HG03521 (cell line): Measurements from ENCODE around the gene UNC119B.
"Not testable (repeated sequence)": the region's sequence is repeated elsewhere in the genome, so short reads cannot be mapped to it uniquely, and the experiment has no call there.

Experiments used
- ATAC-seq: cut with Tn5 transposase; IDR thresholded peaks from one replicate; pipeline ENCODE4 v1.9.1; 2021; ENCODE audit warnings: mild to moderate bottlenecking, moderate library complexity; ENCODE audit not compliant: unreplicated experiment

Gene UNC119B

DNA sequence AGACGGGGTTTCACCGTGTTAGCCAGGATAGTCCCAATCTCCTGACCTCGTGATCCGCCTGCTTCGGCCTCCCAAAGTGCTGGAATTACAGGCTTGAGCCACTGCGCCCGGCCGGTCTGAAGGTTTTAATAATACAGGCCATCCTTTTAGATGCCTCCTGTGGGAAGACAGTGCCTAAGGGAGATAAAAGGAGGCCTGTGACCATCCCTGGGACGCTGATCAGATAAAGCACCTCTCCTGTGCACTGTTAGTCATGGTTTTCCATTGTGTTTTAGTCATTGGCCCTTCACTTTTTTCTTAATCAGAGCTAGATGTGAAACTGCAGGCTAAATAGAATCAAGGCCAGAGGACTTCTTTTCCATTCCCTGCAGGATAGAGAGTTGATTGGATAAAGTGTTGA is 7.8 kb downstream of the UNC119B start:
- no peak for ATAC-seq

- ATAC-seq: no peak
These were observed 8.8 kb downstream of the UNC119B start for GRCh38 chr12:120719072-120719471.

DNA sequence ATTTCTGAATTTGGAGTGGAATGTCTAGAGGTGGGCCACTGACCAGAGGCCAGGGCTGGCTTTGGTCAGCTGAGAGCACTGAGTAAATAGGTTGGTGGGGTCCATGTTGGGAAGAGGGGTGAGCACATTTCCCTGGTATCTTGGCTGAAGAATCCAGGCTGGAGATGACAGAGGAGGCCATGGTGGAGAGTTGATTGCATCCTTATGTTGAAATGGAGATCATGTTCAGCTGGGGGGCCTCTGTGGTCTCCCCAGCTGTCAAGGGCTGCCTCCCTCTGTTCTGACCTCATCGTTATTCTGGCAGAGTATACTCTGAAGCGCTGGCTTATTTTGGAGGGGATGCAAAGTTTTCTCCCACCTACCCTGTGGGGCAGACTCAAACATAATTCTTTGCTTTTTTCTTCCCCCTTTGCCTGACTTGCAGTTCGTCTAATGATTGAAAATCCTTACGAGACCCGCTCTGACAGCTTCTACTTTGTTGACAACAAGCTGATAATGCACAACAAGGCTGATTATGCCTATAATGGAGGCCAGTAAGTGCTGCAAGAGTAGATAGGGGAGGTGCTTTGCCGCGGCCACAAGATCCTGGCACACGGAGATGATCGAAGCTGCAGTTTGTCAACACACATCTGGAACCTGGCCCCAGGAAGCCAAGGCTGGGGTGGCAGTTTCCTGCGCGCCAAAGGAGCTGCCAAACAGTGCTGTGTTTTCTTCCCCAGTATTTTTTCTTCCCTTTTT is 9.4 kb downstream of the UNC119B start:
- ATAC-seq: no peak

DNA sequence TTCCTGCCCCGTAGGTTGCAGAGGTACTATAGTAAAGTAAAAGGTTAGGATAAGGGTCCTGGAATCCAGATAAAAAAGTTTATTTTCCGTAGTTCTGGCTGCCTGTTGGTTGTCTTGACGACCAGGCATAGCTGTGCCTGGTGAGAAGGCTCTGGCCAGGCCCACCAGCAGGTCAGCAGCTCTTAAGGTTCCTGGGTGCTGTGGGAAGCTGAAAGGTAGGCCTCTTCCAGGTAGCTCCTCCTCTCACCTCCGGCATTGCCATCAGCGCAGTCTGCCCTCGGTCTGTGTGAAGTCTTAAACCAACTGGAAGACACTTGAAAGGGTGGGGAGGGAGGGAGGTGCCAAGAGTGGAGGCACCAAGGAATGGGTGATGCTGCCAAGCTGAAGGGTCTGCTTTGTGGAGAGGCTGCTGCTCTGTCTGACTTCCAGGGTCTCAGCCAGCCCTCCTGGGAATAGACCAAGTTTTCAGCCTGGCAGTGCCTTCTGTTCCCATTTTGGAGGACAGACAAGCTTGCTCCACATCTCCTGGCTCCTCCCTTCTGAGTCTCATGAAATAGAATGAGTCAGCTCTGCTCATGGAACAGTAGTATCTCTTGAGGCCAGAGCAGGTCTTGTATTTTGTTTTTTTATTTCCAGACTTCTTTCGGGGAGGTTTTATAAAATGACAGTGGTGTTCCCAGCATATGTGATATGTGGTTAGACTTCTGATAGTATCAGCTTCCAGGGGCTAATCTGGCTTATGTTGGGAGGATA is 10.2 kb downstream of the UNC119B start:
- ATAC-seq: no peak

DNA sequence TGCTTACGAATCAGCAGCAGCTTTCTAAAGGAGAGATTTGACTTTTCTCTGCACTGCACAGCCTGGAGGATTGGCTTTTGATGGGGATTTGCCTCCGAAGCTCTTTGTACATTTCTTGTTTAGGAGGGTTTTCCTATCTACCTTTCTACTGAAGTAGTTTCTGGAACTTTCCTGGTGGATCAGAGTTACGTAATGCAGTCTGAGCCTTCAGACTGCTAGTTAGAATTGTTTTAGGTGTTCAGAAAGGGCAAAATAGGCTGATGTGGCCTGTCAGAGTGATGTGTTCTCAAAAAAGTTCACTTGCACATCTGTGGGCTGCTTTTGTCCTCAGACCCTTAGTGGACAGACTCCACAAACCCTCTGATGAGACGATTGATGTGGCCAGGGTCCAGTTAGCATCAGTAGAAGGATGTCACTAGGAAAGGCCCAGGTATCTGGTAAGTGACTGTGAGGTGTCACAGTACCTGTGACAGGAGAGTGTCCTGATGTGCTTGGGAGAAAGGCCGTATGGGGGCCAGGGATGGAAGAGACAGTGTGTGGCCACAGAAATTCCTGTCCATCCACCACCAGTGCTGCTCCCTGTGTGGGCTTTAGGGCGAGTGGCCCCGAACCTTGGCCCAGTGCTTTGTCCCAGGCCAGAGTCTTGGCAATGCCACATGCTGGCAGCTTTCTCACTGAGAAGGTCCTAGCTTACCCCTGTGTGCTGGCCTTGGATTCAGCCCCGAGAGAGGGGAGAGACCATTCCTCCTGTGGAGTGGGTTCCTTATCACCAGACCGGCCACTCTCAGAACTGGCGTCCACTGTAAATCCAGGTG is 10.9 kb downstream of the UNC119B start:
- ATAC-seq: no peak

GRCh38 chr12:120721866-120722265 is 11.6 kb downstream of the UNC119B start:
- no peak for ATAC-seq

DNA sequence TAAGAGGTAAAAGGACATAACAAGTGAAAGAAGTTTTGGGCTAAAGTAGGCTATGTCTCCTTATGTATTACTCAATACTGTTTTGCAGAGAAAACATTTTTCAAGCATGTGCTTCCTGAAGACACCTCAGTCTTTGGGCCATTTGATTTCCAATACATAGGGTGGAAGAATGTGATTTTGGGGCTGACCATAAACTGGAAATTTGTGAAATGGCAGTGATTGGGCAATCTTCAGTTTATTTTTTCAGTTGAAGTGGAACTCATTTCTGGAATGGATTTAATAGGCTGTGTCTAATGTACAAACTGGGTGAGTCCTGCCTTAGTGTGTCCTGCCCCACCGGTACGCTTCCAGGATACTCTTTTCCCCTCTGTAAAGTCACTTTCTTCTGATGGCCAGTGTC is 12.5 kb downstream of the UNC119B start:
- no peak for ATAC-seq

- ATAC-seq: no peak
These were observed 14.5 kb downstream of the UNC119B start for GRCh38 chr12:120724720-120725119.

GRCh38 chr12:120725151-120725658 is 14.9 kb downstream of the UNC119B start:
- no peak for ATAC-seq

DNA sequence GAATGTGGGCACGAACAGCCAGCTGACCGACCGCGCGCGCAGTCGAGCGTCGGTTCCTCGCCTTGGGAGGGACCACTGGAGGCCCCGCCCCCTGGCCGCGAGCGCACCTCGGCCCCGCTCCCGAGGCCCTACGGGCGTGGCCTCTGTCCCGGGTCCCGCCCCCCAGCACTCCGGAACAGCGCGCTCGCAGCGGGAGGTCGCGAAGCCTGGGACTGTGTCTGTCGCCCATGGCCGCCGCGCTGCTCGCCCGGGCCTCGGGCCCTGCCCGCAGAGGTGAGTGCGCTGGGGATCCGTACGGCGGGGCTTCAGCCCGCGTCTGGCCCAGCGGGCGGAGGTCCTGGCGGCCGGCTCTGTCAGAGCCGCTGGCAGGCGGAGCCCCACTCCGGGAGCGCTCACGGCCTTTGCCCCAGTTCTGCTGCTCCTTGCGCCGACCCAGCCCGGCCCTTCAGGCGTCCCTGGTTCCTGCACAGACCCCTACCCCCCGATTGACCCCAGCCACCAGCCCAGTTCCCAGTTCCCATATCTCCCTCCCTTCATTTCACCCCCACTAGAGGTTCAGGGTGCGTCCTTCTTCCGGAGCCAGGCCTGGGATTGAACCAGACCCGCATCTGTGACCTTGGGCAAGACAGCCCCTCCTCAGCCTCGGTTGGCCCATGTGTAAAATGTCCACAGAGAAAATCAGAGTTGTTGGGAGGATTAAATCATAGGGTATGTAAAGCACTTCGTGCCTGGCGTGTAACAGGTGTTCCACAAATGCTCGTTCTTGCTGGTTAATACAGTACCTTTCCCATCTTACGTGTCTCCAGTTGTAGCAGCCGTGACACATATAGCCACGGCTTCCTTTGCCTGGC is 15.6 kb downstream of the UNC119B start, which contains the start of gene ACADS:
ACADS (plus strand) TSS at position 168 of the 851 bp plus-strand sequence; CDS start at position 228, 60 bp downstream.
- peak; percentile 98 for ATAC-seq

GRCh38 chr12:120726510-120726793 is 16.2 kb downstream of the UNC119B start:
- no peak for ATAC-seq

- no peak for ATAC-seq
These were observed 16.7 kb downstream of the UNC119B start for GRCh38 chr12:120726961-120727360.

DNA sequence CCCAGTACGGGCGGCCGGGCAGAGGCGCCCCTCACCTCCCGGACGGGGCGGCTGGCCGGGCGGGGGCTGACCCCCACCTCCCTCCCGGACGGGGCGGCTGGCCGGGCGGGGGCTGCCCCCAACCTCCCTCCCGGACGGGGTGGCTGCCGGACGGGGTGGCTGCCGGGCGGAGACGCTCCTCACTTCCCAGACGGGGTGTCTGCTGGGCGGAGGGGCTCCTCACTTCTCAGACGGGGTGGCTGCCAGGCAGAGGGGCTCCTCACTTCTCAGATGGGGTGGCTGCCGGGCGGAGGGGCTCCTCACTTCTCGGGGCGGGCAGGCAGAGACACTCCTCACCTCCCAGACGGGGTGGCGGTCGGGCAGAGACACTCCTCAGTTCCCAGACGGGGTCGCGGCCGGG is 21.9 kb downstream of the UNC119B start:
- ATAC-seq: not testable (repeated sequence)

DNA sequence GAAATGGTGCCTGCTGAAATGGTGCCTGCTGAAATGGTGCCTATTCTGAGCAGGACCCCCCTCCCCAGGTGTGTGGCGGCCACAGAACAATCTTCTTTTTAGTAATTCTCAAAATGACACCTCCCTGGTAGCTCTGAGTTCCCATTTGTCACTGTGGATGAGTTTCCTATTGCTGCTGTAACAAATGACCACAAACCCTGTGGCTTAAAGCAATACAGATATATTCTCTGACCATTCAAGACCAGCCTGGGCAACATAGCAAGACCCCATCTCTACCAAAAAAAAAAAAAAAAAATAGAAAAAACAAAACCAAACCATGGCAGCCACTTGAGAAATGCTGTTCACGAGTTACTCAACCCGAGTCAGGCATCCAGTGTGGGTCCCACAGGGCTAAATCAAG is 23.3 kb downstream of the UNC119B start:
- ATAC-seq: no peak

GRCh38 chr12:120734210-120734609 is 24.0 kb downstream of the UNC119B start:
- no peak for ATAC-seq

DNA sequence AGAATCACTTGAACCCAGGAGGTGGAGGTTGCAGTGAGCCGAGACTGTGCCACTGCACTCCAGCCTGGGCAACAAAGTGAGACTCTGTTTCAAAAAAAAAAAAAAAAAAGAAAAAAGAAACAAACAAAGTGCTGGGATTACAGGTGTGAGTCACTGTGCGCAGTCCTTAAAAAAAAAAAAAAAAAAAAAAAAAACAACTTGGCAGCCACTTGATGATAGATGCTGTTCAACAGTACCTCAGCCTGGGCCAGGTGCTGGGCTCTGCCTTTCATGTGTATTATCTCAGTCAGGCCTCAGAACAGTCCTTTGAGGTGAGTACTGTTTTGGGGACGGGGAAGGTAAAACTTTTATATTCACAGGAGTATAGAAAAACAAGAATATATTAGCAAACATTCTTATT is 24.9 kb downstream of the UNC119B start:
- ATAC-seq: no peak

DNA sequence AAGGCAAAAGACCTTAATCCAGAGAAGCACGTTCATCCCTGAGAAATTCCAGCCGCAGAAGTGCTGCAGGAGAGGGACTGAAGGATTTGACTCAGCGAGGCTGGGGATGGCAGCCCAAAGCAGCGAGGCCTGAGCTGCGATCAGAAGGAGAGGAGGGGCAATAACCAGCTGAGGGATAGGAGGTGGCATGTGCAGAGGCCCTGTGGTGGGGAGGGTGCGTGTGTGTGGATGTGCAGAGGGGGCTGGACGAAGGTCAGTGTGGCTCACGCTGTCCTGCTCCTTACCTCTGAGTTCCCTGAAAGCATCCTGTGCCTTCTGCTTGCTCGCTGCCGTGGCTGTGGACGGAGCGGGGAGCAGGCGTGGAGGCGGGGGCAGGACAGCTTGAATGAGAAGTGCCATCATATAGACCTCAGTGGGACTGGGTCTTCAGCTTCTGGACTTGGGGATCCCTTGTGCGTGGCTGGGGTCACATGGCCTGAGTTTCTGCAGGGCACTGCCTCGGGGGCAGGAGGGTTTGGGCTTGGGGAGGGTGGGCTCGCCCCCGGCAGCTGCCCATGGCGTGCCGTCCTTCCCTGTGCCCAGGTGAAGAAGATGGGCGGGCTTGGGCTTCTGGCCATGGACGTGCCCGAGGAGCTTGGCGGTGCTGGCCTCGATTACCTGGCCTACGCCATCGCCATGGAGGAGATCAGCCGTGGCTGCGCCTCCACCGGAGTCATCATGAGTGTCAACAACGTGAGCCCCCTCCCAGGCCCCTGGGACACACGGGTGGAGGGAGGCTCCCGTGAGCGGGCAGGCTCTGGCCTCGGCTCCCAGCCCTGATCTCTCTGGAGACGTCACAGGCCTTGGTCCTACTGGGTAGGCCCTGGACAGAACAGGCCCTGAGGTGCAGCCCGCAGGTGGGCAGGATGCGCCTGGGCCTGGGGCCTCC is 26.4 kb downstream of the UNC119B start:
- ATAC-seq: no peak

DNA sequence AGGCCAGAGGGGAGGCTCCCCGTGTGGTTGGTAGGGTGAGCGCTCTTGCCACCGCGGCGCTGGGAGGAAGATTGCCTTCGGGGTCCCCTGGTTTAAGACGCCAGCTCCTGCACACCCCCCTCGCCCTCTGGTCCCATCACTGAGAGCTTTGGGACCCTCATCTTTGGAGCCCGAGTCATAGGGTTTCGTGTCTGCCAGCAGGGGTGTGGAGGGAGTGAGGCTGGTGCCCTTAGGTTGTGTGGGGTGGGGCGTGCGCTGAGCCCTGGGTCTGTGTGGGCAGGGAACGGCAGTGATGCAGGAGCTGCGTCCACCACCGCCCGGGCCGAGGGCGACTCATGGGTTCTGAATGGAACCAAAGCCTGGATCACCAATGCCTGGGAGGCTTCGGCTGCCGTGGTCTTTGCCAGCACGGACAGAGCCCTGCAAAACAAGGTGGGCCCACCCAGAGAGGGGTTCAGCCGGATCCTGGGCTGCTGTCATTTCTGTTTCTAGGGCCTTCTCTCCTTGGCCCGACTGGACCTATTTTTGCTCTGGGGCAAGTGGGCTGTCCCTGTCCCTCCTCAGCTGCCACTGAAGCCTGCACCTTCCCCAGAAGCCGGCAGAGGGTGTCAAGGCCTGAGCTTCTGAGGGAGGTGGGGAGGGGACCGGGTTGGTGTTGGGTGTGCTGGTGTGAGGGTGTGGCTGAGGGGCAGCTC is 27.4 kb downstream of the UNC119B start:
- no peak for ATAC-seq
